Duodenal mucosa (tissue), 2 donors: ENCODE results near the gene EN1.

ENCODE experiments used
- H3K27ac ChIP-seq: one replicate; pipeline ENCODE4 v1.7.0; 2013; ENCODE audit warnings: low read depth, low read length
- H3K27me3 ChIP-seq, 2 donors: one replicate each; pipeline ENCODE4 v1.7.0; 2013; ENCODE audit warnings: low read length in 2 of 2, control low read depth in 1 of 2; ENCODE audit not compliant: insufficient read depth in 2 of 2, control insufficient read depth in 1 of 2
- H3K36me3 ChIP-seq, 2 donors: one replicate each; pipeline ENCODE4 v1.7.0; 2013; ENCODE audit warnings: low read length in 2 of 2, control low read depth in 1 of 2; ENCODE audit not compliant: insufficient read depth in 2 of 2, control insufficient read depth in 1 of 2
- H3K4me1 ChIP-seq, 2 donors: one replicate each; pipeline ENCODE4 v1.7.0; 2013; ENCODE audit warnings: low read length in 2 of 2, control low read depth in 1 of 2; ENCODE audit not compliant: insufficient read depth in 2 of 2, control insufficient read depth in 1 of 2
- H3K4me3 ChIP-seq, 2 donors: one replicate each; pipeline ENCODE4 v1.7.0; 2013; ENCODE audit warnings: low read length in 2 of 2, low read depth in 1 of 2
- H3K9ac ChIP-seq, 2 donors: one replicate each; pipeline ENCODE4 v1.7.0; 2013; ENCODE audit warnings: low read length in 2 of 2, low read depth in 1 of 2
- H3K9me3 ChIP-seq, 2 donors: one replicate each; pipeline ENCODE4 v1.7.0; 2013; ENCODE audit warnings: low read length in 2 of 2, control low read depth in 1 of 2; ENCODE audit not compliant: control insufficient read depth in 1 of 2

The EN1 gene

GRCh38 chr2:118842661-118843482 lies 4.6 kb downstream of the EN1 start:
- H3K27ac ChIP-seq, result no peak overlapping the region

GRCh38 chr2:118841828-118842461 lies 5.5 kb downstream of the EN1 start:
- Histone ChIP-seq H3K27me3 (peaks cover 87 to 92% of the 10 kb centered on the region in 2 donors), H3K9me3 (no peaks in the 10 kb centered on the region), H3K4me3 (peak overlapping the region in 1 of 2 donors; percentile 40), H3K9ac (no peak overlapping the region), H3K36me3 (no peaks in the 10 kb centered on the region), H3K4me1 (peaks cover 0 to 7% of the 10 kb centered on the region in 2 donors), H3K27ac (no peak overlapping the region)

More at GRCh38 chr2:118842661-118843482, 4.6 kb downstream of the EN1 start:
- H3K27me3 ChIP-seq, result peaks cover 78 to 90% of the 10 kb centered on the region in 2 donors
- H3K36me3 ChIP-seq, result no peaks in the 10 kb centered on the region
- peak overlapping the region in 1 of 2 donors; percentile 28 for H3K4me3 ChIP-seq
- H3K9me3 ChIP-seq, result no peaks in the 10 kb centered on the region
- H3K4me1 ChIP-seq, result peaks cover 2 to 7% of the 10 kb centered on the region in 2 donors
- no peak overlapping the region for H3K9ac ChIP-seq

- Histone ChIP-seq H3K27ac (no peak overlapping the region), H3K36me3 (no peaks in the 10 kb centered on the region), H3K27me3 (peaks cover 91 to 97% of the 10 kb centered on the region in 2 donors), H3K9ac (no peak overlapping the region), H3K4me3 (no peak overlapping the region), H3K9me3 (no peaks in the 10 kb centered on the region), H3K4me1 (peaks cover 0 to 7% of the 10 kb centered on the region in 2 donors)
Measured at GRCh38 chr2:118841450-118841827, 6.0 kb downstream of the EN1 start.

- Histone ChIP-seq H3K4me1 (peaks cover 4 to 17% of the 10 kb centered on the region in 2 donors), H3K4me3 (no peak overlapping the region), H3K36me3 (no peaks in the 10 kb centered on the region), H3K27me3 (peaks cover 92 to 98% of the 10 kb centered on the region in 2 donors), H3K9ac (no peak overlapping the region), H3K27ac (no peak overlapping the region), H3K9me3 (no peaks in the 10 kb centered on the region)
Measured at GRCh38 chr2:118838741-118839455, 8.6 kb downstream of the EN1 start.

- no peak overlapping the region for H3K9ac ChIP-seq
- peaks cover 94 to 98% of the 10 kb centered on the region in 2 donors for H3K27me3 ChIP-seq
- no peak overlapping the region for H3K4me3 ChIP-seq
- H3K27ac ChIP-seq, result no peak overlapping the region
- no peaks in the 10 kb centered on the region for H3K9me3 ChIP-seq
- H3K4me1 ChIP-seq, result peaks cover 4 to 14% of the 10 kb centered on the region in 2 donors
- no peaks in the 10 kb centered on the region for H3K36me3 ChIP-seq
Measured at GRCh38 chr2:118837621-118838020, 9.8 kb downstream of the EN1 start.

GRCh38 chr2:118837067-118837466 lies 10.4 kb downstream of the EN1 start:
- H3K27me3 ChIP-seq, result peaks cover 96 to 99% of the 10 kb centered on the region in 2 donors
- H3K27ac ChIP-seq, result no peak overlapping the region
- H3K4me3 ChIP-seq, result no peak overlapping the region
- no peaks in the 10 kb centered on the region for H3K36me3 ChIP-seq
- no peaks in the 10 kb centered on the region for H3K9me3 ChIP-seq
- H3K9ac ChIP-seq, result no peak overlapping the region
- H3K4me1 ChIP-seq, result peaks cover 4 to 14% of the 10 kb centered on the region in 2 donors

GRCh38 chr2:118836411-118836930 lies 11.0 kb downstream of the EN1 start:
- peak overlapping the region in 1 of 2 donors; percentile 38 for H3K4me3 ChIP-seq
- H3K36me3 ChIP-seq, result no peaks in the 10 kb centered on the region
- H3K9me3 ChIP-seq, result no peaks in the 10 kb centered on the region
- H3K27me3 ChIP-seq, result peaks cover 90 to 99% of the 10 kb centered on the region in 2 donors
- H3K27ac ChIP-seq, result no peak overlapping the region
- no peak overlapping the region for H3K9ac ChIP-seq
- peaks cover 4 to 14% of the 10 kb centered on the region in 2 donors for H3K4me1 ChIP-seq

GRCh38 chr2:118835746-118836410 lies 11.6 kb downstream of the EN1 start:
- Histone ChIP-seq H3K27me3 (peaks cover 89 to 99% of the 10 kb centered on the region in 2 donors), H3K4me1 (peaks cover 4 to 14% of the 10 kb centered on the region in 2 donors), H3K27ac (no peak overlapping the region), H3K36me3 (no peaks in the 10 kb centered on the region), H3K9ac (no peak overlapping the region), H3K9me3 (no peaks in the 10 kb centered on the region), H3K4me3 (peak overlapping the region; percentile 38 to 50)

GRCh38 chr2:118834901-118835745 lies 12.3 kb downstream of the EN1 start:
- no peak overlapping the region for H3K9ac ChIP-seq
- peaks cover 87 to 97% of the 10 kb centered on the region in 2 donors for H3K27me3 ChIP-seq

More at GRCh38 chr2:118834901-118835745, 12.3 kb downstream of the EN1 start:
- no peaks in the 10 kb centered on the region for H3K9me3 ChIP-seq
- no peaks in the 10 kb centered on the region for H3K36me3 ChIP-seq
- H3K4me1 ChIP-seq, result peaks cover 4 to 14% of the 10 kb centered on the region in 2 donors
- no peak overlapping the region for H3K27ac ChIP-seq
- H3K4me3 ChIP-seq, result peak overlapping the region; percentile 38 to 50
